Pancreas (tissue), 10 donors: Measurements from ENCODE around the gene PLPP3. TPM values are rescaled to one million over a fixed set of nuclear protein-coding genes. Genes with fewer than 3 reads are reported as not detected.

ENCODE experiments used
- ATAC-seq, 4 donors: fragments of 200-7000 bp; cut with Tn5 transposase; one replicate each; pipeline versions ENCODE4 v1.8.0 to v1.9.1; 2020; ENCODE audit warnings: mild to moderate bottlenecking in 4 of 4, moderate library complexity in 4 of 4
- DNase-seq, 6 donors: peaks; one replicate each; pipeline ENCODE4 v3.0.0-alpha.2; 2020
- FAIRE-seq: peaks from 2 replicates; lab custom pipeline; 2012; peaks lifted over from hg19 to GRCh38; lab: Jason Lieb, UNC
- H3K27ac ChIP-seq, 4 donors: fragments of 200-600 bp; sonication (generic); 1 replicate in 3 of 4; 2 replicates in 1 of 4; pipeline versions ENCODE4 v1.5.0 to v1.8.0; 2020
- H3K27me3 ChIP-seq, 4 donors: fragments of 200-600 bp; one replicate each; pipeline ENCODE4 v1.8.0; 2021
- H3K36me3 ChIP-seq, 3 donors: fragments of 200-600 bp; sonication (generic) in 1 of 3; one replicate each; pipeline versions ENCODE4 v1.5.0 to v1.8.0; 2020 to 2021
- H3K4me1 ChIP-seq, 3 donors: fragments of 200-600 bp; one replicate each; pipeline ENCODE4 v1.8.0; 2021
- H3K4me3 ChIP-seq, 4 donors: fragments of 200-600 bp; sonication (generic) in 2 of 4; one replicate each; pipeline versions ENCODE4 v1.5.0 to v1.8.0; 2020 to 2021
- H3K9me3 ChIP-seq, 4 donors: fragments of 200-600 bp; one replicate each; pipeline ENCODE4 v1.8.0; 2021
- WGBS, 2 donors: extraction: QIAGEN DNeasy Blood & Tissue Kit; methylation state at CpG; one replicate each; pipeline ENCODE4 v1.1.7; 2013; 5-methylcytosine and 5-hydroxymethylcytosine counted together
- intact Hi-C, 3 donors: fragments of 100-400 bp; cut with DNase I; formaldehyde crosslinking; loops; one replicate each; pipeline versions ENCODE4 v1.11.1 to v1.14.2; 2022
- polyA plus RNA-seq, 2 donors: library from polyadenylated mRNA; stranded (reverse); fragments of 200-250 nt; gene quantifications; one replicate each; pipeline ENCODE4 v1.2.3, GENCODE V29; 2013
- total RNA-seq, 6 donors: library from RNA; stranded (reverse); fragmentation: NEBNext Ultra II Directional in 4 of 6; extraction: Animal tissue kit (Norgen Biotek cat#: 25700) in 4 of 6; gene quantifications; one replicate each; pipeline versions ENCODE4 v1.2.1 to v1.2.4, GENCODE V29; 2021 to 2023
- TF ChIP-seq, protein P1 (sequence below), 4 donors: fragments of 200-600 bp; sonication (generic) in 3 of 4; IDR thresholded peaks; one replicate each; pipeline versions ENCODE4 v1.5.0 to v1.8.0; 2021; ENCODE audit warnings: antibody characterized with exemption in 4 of 4
- donor health status: healthy with polysubstance abuse.
- donor health status: DM: no; HTN: no; CAD: no; lungs with moderate emphysema.
- donor health status: DM: no; HTN: no; CAD: no.
- donor health status: control.
- donor health status: control.
- donor health status: Bipolar disorder and iron deficiency.
- donor health status: DM: yes; HTN: yes; CAD: no.
- donor health status: DM: no; HTN: no; CAD: no.
- donor health status: DM: no; HTN: no; CAD: no.
- donor health status: DM: yes; HTN: yes; CAD: no.

PLPP3 gene
- total and polyA plus RNA-seq, 8 donors, result 5.5 to 29.6 (median 18.7) TPM

DNA sequence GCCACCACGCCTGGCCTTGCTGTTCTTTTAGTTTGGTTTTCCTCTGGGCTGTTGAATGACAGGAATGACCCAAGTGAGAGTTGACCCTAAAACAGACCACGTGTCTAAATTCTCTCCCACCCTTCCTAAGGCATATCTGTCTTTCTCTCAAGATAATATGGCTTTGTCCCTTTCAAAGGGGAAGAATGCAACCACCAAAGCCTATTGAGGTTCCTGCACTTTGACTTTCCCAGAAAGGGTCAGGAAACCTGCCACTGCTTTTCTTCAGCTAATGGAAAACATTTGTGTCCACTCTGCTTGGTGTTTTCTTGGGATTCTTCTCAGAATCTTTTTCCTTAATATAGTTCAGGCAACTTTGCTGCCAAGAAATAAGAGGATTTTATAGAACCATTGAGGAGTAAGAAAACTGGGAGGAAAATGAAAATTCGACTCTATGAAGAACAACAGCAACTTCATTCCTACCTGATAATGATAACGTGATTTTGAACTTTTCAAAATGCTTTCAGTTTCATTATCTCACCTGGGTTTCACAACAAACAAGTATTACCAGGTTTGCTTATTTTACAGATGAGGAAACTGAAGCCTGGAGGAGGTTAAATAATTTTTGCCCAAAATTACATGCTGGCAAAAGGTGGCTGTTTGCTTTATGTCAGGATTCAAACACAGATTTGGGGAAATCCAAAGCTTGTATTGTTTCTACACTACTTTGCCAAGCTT, 6.9 kb downstream of the PLPP3 start:
- Histone ChIP-seq H3K4me1 (peaks cover 46 to 78% (median 54%) of the 10 kb centered on the region in 3 donors), H3K27ac (peak overlapping the region in 2 of 4 donors; percentile 46 to 63), H3K4me3 (no peak overlapping the region), H3K9me3 (no peaks in the 10 kb centered on the region), H3K27me3 (no peaks in the 10 kb centered on the region), H3K36me3 (no peaks in the 10 kb centered on the region)
- no peak for ATAC-seq
- intact Hi-C loops, result loop anchor here in 1 of 3 donors (10.0 kb wide), 2 partner anchors 48 to 158 kb away; no protein-coding TSS in a partner anchor
- TF ChIP-seq, protein P1, sequence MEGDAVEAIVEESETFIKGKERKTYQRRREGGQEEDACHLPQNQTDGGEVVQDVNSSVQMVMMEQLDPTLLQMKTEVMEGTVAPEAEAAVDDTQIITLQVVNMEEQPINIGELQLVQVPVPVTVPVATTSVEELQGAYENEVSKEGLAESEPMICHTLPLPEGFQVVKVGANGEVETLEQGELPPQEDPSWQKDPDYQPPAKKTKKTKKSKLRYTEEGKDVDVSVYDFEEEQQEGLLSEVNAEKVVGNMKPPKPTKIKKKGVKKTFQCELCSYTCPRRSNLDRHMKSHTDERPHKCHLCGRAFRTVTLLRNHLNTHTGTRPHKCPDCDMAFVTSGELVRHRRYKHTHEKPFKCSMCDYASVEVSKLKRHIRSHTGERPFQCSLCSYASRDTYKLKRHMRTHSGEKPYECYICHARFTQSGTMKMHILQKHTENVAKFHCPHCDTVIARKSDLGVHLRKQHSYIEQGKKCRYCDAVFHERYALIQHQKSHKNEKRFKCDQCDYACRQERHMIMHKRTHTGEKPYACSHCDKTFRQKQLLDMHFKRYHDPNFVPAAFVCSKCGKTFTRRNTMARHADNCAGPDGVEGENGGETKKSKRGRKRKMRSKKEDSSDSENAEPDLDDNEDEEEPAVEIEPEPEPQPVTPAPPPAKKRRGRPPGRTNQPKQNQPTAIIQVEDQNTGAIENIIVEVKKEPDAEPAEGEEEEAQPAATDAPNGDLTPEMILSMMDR (IDR thresholded peaks at IDR 0.05), result no peak
- WGBS, 2 donors, result 41 to 51% methylated on average over 4 of the region's 4 CpGs
- FAIRE-seq, result no peak
- no peak for DNase-seq

DNA sequence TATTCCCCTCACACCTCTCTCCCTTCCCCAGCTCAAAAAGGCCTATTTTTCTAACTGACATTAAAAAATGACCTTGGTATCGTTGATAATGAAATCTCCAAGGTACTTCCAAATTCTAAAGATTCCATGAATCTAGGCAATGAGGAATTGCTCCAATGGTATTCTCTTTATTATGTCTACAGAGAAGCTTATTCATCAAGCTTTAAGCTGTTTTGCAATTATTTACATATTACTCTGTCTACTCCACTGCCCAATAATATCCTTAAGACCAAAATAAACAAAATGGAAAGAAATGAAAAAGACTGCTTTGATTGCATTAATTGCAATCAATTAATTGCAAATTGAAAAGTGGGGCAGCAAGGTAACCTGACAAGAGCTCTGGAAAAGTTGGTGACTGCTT, 7.9 kb downstream of the PLPP3 start:
- Histone ChIP-seq H3K27ac (peak overlapping the region in 2 of 4 donors; percentile 48 to 72), H3K4me1 (peaks cover 52 to 80% (median 60%) of the 10 kb centered on the region in 3 donors), H3K36me3 (no peaks in the 10 kb centered on the region), H3K9me3 (no peaks in the 10 kb centered on the region), H3K4me3 (no peak overlapping the region), H3K27me3 (no peaks in the 10 kb centered on the region)
- ATAC-seq (no peak), FAIRE-seq (no peak), DNase-seq (no peak)
- intact Hi-C loops, result loop anchor here in 1 of 3 donors (10.0 kb wide), 2 partner anchors 47 to 157 kb away; no protein-coding TSS in a partner anchor
- TF ChIP-seq, protein P1 (IDR thresholded peaks at IDR 0.05), result no peak
- WGBS, 2 donors, result 14 to 15% methylated on average over 1 of the region's 1 CpG

DNA sequence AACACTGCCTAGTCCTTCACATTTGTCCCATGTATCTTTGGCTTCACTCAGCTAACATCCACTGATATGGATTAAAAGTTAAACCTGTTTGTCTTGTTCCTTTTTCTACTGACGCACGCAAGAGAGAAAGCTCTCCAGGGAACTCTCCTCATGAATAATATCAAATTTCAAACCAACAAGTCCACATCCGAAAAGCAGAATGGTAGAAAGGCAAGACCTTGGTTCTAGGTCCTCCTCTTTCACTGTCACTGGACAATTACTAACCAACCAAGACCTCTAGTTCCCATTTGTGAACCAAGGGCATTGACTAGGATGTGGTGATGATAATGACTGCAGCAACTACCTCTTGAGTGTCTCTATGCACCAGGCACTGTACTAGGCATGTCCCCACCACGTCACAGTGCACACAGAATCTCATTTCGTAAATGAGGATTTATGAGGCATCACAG, 8.4 kb downstream of the PLPP3 start:
- DNase-seq (no peak), FAIRE-seq (no peak)
- H3K36me3 ChIP-seq, result no peaks in the 10 kb centered on the region

DNA sequence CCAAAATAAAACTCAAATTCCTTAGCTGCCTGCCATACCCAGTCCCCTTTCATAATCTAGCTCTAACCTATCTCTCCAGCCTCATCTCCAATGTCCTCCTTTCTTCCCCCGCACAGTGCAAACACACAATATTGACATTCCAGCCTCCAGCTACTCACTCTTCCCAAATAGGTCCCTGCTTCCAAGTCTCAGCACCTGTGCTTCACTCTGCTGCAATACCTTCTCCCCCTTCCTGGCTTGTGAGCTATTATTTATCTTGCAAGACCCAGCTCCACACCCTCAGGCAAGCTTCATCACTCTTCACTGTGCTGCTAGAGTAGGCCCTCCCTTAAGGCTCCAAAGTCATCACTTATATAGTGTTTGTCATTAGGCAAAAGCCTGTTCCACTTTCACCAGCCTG, 9.7 kb downstream of the PLPP3 start:
- DNase-seq, result no peak
- H3K4me1 ChIP-seq, result peaks cover 59 to 75% (median 62%) of the 10 kb centered on the region in 3 donors
- no peak overlapping the region for H3K4me3 ChIP-seq
- no peaks in the 10 kb centered on the region for H3K9me3 ChIP-seq
- ATAC-seq, result peak; percentile 31 to 57 (median 54)
- intact Hi-C loops, result loop anchor here in 2 of 3 donors (10.0 kb wide), 3 partner anchors 45 to 155 kb away; no protein-coding TSS in a partner anchor
- 23 to 25% methylated on average over 1 of the region's 1 CpG for WGBS, 2 donors
- peak overlapping the region in 1 of 4 donors; percentile 17 for H3K27ac ChIP-seq
- no peaks in the 10 kb centered on the region for H3K36me3 ChIP-seq
- H3K27me3 ChIP-seq, result no peaks in the 10 kb centered on the region
- FAIRE-seq, result no peak
- TF ChIP-seq, protein P1 (IDR thresholded peaks at IDR 0.05), result no peak

More for the DNA sequence above, 8.4 kb downstream of the PLPP3 start:
- no peak overlapping the region for H3K4me3 ChIP-seq
- no peaks in the 10 kb centered on the region for H3K9me3 ChIP-seq
- ATAC-seq, result peak; percentile 68 to 84 (median 78)
- intact Hi-C loops, result loop anchor here in 1 of 3 donors (10.0 kb wide), 2 partner anchors 46 to 156 kb away; no protein-coding TSS in a partner anchor
- TF ChIP-seq, protein P1 (IDR thresholded peaks at IDR 0.05), result no peak
- H3K4me1 ChIP-seq, result peaks cover 57 to 80% (median 61%) of the 10 kb centered on the region in 3 donors
- H3K27me3 ChIP-seq, result no peaks in the 10 kb centered on the region
- peak overlapping the region in 2 of 4 donors; percentile 48 to 72 for H3K27ac ChIP-seq
- 20 to 23% methylated on average over 5 of the region's 5 CpGs for WGBS, 2 donors
